ENCODE results near the gene GOLGA8K.
"Not testable (repeated sequence)": the region's sequence is repeated elsewhere in the genome, so short reads cannot be mapped to it uniquely, and the experiment has no call there.

DNA sequence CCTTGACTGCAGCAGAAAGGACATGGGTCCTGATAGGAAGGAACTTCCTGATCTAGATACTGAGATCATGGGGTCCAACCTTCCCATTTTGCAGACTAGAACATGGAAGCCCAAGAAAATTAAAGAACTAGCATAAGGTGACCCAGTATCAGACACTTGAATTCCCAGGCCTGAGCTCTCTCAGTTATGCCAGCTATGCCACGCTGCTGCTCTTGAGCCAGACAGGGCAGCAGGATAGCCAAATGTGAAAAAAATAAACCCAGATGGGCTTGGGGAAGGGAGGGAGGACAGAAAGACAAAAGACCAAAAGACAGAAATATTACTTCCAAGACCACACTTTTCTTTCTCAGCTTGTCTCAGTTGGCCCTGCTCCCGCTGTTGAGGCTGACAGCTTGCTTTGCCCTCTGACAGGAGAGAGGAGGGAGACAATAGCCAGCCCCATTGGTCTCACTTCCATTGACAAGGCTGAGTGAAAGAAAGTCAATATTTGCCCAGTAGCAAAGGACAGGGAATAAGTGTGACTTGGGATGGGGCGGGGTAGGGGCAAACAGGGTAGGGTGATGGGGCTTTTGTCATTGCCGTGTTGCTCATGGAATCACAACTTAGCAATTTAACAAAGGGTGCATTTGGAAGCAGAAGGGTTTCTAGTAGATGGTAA lies 52.4 kb downstream of the GOLGA8K start:
- TF ChIP-seq, protein P1, sequence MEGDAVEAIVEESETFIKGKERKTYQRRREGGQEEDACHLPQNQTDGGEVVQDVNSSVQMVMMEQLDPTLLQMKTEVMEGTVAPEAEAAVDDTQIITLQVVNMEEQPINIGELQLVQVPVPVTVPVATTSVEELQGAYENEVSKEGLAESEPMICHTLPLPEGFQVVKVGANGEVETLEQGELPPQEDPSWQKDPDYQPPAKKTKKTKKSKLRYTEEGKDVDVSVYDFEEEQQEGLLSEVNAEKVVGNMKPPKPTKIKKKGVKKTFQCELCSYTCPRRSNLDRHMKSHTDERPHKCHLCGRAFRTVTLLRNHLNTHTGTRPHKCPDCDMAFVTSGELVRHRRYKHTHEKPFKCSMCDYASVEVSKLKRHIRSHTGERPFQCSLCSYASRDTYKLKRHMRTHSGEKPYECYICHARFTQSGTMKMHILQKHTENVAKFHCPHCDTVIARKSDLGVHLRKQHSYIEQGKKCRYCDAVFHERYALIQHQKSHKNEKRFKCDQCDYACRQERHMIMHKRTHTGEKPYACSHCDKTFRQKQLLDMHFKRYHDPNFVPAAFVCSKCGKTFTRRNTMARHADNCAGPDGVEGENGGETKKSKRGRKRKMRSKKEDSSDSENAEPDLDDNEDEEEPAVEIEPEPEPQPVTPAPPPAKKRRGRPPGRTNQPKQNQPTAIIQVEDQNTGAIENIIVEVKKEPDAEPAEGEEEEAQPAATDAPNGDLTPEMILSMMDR (IDR thresholded peaks at IDR 0.05): not testable (repeated sequence)
- not testable (repeated sequence) for TF ChIP-seq POLR2AphosphoS5, POLR2A (IDR thresholded peaks at IDR 0.05)
